ENCODE data around the gene TXNRD2.

- TF ChIP-seq POLR2A (IDR thresholded peaks at IDR 0.05; ENCODE audit: low read depth, low read length) = no peak
- TF ChIP-seq POLR2AphosphoS5 (IDR thresholded peaks at IDR 0.05; ENCODE audit: low read depth, low read length) = no peak
- TF ChIP-seq TAF1 (IDR thresholded peaks at IDR 0.05; ENCODE audit: borderline replicate concordance, low read depth, low read length) = no peak
Measured at GRCh38 chr22:19840955-19841640, 100.5 kb downstream of the TXNRD2 start.
